H54 (cell line): ENCODE data around the gene ARHGEF1.
A peak's percentile ranks its signal among the peaks of the same experiment; 100 is the strongest.
"Not testable (repeated sequence)": the region's sequence is repeated elsewhere in the genome, so short reads cannot be mapped to it uniquely, and the experiment has no call there.

Experiments
- DNase-seq: peaks from one replicate; pipeline ENCODE4 v3.0.0; 2011; ENCODE audit warnings: low spot score, mixed read lengths; ENCODE audit not compliant: insufficient read length
- FAIRE-seq: peaks from 3 replicates; lab custom pipeline; 2011; peaks lifted over from hg19 to GRCh38; lab: Jason Lieb, UNC
- POLR2A ChIP-seq: IDR thresholded peaks from 2 replicates; pipeline ENCODE4 v1.6.1; 2011; ENCODE audit warnings: low read depth, mild to moderate bottlenecking, low read length

Gene ARHGEF1

DNA sequence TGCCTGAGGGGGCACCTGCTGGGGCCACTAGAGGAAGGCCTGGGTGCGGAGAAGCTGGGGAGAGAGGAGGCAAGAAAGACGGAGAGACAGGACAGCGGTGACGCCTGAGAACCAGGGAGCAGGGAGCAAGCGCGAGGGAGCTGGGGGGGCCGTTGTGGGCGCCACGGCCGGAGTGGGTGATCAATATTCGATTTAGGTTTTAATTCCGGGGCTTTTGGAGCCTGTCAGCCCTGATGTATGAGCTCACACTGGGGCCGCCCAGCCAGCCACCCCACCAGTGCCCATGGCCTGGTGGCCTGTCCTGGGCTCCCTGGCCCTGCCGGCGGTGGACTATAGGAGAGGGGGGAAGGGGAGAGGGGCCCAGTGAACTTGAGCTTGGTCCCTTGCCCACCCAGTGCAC is 54.0 kb downstream of the ARHGEF1 start:
- no peak for TF ChIP-seq POLR2A
- no peak for FAIRE-seq
- DNase-seq, result no peak

DNA sequence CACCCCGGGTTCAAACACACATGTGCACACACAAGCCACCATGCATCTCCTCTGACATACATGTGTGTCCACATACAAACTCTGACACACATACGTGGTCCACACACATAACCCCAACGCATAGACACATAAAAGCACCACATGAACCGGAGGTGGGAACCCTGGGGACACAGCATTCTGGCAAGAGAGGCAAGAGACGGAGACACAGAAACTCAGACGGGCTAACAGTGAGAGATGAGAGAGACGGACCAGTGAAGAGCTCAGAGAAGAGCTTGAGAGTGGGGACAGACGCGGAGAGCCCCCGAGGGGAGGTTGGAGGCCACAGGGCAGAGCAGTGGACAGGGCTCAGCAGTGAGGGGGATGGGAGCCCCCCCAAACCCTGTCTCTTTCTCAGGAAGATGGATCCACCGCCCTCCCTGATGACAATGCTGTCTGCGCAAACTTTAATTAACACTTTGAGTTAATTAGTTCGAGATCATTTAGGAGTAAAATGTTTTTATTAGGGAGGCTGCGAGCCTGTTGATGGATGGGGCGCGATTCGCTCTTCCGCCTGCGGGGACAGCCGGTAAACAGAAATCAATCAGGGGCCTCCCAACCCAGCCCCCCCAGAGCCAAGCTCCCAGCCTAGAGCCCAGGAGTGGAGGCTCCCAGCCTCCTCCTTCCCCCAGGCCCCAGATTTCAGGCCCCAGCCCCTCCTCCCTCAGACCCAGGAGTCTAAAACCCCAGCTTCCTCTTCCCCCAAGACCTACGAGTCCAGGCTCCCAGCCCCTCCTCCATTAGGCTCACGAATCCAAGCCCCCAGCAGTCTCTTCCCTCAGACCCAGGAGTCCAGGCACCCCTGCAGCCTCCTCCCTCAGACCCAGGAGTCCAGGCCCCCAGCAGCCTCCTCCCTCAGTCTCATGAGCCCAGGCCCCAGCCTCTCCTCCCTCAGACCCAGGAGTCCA is 54.8 kb downstream of the ARHGEF1 start:
- FAIRE-seq, result no peak
- no peak for DNase-seq
- TF ChIP-seq POLR2A, result no peak

DNA sequence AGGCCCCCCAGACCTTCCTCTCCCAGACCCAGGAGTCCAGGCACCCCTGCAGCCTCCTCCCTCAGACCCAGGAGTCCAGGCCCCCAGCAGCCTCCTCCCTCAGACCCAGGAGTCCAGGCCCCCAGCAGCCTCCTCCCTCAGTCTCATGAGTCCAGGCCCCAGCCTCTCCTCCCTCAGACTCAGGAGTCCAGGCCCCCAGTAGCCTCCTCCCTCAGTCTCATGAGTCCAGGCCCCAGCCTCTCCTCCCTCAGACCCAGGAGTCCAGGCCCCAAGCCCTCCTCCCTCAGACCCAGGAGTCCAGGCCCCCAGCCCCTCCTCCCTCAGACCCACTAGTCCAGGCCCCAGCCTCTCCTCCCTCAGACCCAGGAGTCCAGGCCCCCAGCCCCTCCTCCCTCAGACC is 56.2 kb downstream of the ARHGEF1 start:
- not testable (repeated sequence) for DNase-seq, FAIRE-seq

DNA sequence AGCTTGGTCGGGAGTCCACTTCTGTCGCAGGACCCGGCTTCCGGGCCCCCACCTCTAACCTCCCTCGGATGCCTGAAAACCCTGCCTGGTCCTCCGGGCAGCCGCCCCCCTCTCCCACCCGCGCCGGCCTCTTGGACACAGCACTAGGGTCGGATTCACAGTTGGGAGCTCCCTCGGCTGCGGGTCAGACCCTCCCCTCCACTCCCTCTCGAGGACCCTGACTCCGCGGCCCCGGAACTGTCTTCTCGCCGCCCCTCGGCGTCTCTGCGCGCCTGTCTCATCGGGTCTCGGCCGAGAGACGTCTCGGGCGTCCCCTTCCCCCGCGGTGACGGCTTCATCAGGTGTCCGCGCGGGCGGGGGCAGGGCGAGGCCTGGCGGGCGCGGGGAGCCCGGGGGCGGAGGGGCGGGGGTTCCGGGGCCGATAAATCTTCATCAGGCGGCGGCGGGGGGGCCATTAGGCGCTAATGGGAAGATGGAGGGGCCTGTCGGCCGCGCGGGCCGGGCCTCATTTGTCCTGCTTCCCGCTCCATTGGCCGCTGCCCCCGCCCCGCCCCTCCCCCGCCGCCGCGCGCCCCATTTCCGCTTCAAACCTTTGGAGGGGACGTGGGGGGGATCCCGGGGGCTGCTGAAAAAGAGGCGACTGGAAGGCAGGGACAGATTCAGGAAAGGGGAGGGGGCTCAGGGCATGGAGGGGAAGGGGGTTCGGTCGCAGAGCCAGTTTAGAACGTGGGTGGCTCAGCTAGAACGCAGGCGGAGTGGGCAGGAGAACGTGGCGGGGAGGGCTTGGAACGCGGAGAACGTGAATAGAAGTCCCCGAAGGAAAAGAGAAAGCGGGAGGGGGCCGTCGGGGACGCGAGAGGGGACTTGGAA is 57.1 kb downstream of the ARHGEF1 start:
- no peak for TF ChIP-seq POLR2A
- DNase-seq (no peak), FAIRE-seq (no peak)

DNA sequence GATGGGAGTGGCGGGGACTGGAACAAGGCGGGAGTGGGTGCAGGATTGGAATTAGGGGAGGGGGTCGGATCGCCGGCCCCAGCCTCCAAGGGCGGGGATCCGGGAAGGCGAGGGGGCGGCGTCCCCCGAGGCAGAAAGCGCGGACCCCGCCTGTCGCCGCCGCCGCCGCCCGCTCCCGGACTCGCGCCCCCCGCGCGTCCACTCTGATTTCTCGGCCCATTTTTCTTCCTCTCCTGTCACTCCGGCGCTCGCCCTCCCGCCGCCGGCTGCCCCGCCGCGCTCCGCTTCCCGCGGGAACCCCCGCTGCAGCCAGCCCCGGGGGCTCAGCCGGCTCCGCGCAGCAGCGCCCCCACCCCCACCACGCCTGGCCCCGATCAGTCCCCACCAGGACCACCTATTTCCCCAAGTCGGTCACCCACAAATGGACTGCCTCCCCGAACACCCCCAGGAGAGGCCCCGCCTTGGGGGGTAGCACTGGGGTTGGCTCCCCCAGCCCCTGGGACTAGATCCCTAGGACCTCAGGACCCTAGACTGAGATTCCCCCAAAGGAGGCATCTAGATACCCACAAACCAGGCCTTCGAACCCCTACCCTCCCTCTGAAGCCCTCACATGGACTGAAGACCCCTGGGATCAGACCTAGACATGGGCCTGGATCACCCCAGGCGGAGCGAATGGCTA is 57.9 kb downstream of the ARHGEF1 start:
- no peak for TF ChIP-seq POLR2A
- FAIRE-seq (no peak), DNase-seq (no peak)

DNA sequence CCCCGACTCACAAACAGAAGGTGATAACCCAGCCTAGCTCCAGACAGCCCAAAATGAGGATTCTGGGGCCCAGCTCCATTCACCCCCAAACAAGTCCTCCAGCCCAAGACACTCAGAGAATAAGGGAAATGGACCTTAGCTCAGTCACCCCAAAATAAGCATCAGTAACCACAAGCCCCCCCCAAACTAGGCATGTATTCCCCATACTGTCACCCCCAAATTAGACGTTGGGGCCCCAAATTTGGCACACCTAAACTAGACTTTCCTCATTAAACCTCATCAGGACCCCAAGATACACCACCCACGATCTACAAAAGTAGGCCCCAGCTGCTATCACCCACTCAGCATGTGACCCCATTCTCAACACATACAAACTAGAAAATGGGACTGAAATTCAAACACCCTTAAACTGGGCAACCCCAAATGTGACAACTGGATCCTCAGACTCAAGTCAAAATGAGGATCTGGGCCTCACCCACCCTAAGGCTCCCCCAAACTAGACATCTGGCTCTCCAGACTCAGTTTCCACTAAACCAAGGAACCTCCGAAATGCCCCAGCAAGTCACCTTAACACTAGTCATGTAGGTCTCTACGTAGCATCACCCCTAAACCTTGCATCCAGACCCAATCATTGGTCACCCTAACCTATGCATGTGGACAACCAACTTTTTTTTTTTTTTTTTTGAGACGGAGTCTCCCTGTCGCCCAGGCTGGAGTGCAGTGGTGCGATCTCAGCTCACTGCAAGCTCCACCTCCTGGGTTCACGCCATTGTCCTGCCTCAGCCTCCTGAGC is 58.6 kb downstream of the ARHGEF1 start:
- no peak for TF ChIP-seq POLR2A
- DNase-seq, result no peak
- no peak for FAIRE-seq

DNA sequence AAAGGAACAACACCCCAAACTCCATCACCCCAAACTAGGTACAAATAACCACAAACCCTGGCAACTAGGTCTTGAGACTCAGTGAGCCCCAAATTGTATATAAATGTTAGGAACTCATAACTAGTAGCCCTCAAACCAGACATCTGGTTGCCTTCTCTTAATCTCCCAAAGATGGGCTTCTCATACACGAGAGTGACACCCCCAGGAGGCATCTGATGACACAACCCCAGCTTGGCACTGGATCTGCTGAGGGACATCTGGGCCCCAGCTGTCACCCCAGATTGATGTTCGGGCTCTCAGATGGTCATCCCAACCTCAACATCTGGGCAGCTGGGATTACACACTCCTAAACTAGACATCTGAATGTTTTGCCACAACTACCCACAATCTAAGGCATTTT is 61.4 kb downstream of the ARHGEF1 start:
- no peak for TF ChIP-seq POLR2A
- FAIRE-seq, result no peak

DNA sequence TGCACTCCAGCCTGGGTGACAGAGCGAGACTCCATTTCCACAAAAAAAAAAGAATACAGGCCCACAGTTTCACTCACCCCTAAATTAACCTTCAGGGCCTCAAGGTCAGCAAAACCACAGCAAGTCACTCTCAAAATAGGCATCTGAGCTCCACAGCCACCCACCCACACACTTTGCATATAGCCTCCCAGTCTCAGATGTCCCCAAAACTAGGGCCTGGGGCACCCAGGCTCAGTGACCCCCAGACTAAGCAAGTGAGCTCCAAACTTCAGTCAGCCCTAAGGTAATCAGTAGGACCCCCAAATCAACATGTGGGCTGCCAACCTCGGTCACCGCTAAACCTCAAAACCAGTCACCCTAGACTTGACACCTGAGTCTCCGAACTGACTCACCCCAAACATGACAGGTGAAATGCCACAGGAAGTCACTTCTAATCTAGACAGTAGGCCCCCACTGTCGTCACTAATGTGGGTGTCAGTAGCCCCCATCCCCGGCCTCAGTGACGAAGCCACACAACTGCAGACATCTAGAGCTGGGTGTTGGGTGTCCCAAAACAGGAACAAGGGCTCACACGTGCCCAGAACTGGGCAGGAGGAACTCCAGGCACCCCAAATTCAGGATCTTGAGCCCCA is 62.3 kb downstream of the ARHGEF1 start:
- no peak for TF ChIP-seq POLR2A
- DNase-seq (no peak), FAIRE-seq (no peak)

More for the DNA sequence above, 61.4 kb downstream of the ARHGEF1 start:
- DNase-seq, result no peak

DNA sequence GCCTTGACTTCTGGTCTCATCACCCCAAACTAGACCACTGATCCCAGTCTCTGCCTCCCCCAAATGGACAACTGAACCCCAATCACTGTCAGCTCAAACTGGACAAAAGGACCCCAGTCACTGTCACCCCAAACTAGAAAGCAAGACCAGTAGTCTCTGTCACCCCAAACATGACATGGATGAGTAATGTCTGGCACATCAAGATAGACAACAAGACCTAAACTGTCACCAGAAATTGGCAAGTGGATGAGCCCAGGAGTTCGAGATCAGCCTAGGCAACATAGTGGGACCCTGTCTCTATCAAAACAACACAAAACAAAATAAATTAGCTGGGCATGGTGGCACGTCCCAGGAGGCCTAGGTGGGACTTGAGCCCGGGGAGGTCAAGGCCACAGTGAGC is 64.1 kb downstream of the ARHGEF1 start:
- no peak for FAIRE-seq

DNA sequence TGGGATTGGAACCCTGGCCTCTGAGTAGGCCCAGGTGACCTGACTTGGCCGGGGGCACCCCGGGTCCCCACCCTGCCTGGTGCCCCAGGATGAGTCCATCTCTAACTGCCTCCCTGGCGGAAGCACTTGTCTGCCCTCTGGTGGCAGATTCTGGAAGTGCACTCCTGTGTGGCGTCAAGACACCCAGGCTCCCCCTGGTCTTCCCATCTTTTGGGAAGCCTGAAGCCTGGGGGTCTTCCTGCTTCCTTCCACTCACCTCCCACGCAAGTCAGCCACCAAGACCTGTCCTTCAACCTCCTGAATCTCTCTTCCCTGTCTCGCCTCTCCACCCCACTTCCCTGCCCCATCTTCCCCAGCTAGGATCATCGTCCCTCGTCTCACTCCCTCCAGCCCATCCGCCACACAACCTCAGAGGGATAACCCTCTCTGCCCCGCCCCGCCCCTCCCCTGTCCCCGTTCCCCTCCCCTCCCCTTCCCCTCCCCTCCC is 68.7 kb downstream of the ARHGEF1 start:
- DNase-seq (peak; percentile 94), FAIRE-seq (no peak)
- no peak for TF ChIP-seq POLR2A

More for the DNA sequence above, 64.1 kb downstream of the ARHGEF1 start:
- no peak for DNase-seq
- TF ChIP-seq POLR2A, result no peak

DNA sequence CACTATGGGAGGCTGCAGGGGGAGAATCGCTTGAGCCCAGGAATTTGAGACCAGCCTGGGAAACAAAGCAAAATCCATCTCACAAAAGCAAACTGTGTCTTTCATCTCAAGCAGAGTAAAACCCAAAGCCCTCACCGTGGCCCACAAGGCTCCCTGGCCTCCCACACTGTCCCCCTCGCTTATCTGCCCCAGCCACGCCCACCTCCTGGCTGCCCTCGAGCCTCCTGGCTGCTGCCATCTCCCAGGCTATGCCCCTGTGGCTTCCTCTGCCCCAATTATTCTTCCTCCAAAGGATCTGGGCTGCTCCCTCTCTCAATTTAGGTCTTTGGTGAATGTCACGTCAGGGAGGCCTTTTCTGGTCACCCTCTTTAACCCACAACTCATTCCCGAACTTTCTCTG is 72.5 kb downstream of the ARHGEF1 start:
- DNase-seq, result no peak
- FAIRE-seq, result no peak
- TF ChIP-seq POLR2A, result no peak

DNA sequence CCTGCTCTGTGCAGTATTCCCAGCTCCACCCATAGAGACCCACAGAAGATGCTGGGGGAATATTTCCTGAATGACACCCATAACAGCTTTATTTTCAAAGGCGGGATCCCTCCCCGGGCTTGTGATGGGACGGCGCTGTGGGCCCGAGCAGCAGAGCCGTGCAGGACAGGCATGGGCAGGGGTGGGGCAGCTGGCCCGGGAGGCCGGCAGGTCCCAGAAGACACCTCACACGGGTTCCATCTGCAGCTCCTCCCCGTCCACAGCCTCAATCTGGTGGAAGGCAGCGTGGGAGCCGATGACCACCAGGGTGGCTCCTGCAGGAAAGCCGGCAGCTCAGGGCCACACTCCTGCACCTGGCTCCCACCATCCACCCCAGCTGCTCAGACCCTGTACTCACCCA is 73.6 kb downstream of the ARHGEF1 start:
- no peak for TF ChIP-seq POLR2A
- DNase-seq (no peak), FAIRE-seq (no peak)
